Right forelimb (tissue), 1 donor: ENCODE data around the gene AGAP3.

Experiments
- DNase-seq: peaks from one replicate; pipeline ENCODE4 v3.0.0-alpha.2; 2018

The AGAP3 gene

GRCh38 chr7:151168003-151168786, 81.9 kb downstream of the AGAP3 start:
- peak; percentile 55 for DNase-seq

GRCh38 chr7:151168787-151169162, 82.5 kb downstream of the AGAP3 start:
- DNase-seq: peak; percentile 34

DNA sequence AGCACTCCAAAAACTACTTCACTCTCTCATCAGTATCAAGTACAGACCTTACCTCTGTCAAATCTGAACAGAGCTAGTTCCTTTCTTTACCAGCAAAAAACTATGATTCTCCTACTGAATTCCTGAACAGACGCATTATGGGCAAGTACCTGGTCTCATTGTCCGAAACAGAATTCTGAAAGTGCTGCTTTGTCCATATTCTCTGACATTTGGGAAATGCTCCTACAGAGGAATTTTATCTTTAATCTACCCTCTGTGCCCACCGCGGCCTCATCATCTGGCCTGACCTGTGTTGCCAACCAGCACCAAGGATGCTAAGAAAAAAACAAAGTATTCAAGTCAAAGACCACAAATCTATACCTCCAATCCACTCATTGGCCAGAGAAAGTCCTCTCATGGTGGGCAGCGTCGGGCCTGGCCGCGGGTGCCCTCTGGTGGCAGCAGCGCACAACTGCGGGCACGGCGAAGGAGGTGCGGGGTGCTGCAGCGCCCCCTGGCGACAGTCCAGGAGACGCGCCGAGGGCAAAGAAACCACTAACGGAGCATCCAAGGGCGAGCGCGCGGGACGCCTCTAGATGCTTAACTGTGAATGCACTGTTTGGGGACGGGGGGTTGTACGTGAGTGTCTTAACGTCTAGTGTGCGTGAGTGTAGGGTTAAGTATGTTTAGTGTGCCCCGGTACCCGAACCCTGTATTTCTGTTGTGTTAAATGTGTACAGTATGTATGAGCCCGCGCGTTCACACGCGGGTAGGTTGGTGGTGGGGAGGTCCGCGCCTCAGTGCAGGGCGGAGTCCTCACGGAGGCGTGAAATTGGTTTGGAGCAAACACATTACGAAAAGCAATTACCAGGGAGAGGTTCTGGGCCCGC, 86.2 kb downstream of the AGAP3 start:
- peak; percentile 90 for DNase-seq

GRCh38 chr7:151173386-151174245, 87.3 kb downstream of the AGAP3 start:
- no peak for DNase-seq

- DNase-seq: no peak
Observed at GRCh38 chr7:151174246-151175046, 88.2 kb downstream of the AGAP3 start.

GRCh38 chr7:151175047-151175792, 88.9 kb downstream of the AGAP3 start:
- no peak for DNase-seq

DNA sequence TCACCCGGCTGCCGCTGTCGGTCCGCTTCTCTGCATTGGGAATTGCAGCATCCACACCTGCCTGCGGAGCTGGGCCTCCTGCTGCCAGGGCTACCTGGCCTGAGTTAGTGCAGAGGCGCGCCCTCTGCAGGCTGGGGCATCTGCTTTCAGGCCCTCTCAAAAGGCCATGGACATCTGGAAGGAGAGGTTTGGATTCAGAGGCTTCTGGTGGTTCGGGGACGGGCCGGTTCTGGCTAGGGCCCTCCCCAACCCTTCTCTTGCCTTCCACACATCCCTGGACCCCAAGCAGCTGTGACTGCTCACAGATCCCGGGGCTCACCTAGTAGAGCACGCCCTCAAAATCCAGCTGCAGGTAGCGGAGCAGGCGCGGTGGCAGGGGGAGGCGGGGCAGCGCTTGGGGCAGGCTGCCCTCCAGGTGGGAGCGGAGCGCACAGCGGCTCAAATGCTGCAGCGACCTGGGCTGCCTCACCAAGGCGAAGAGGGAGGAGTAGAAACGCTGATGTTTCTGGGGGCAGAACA, 89.6 kb downstream of the AGAP3 start:
- DNase-seq: no peak

- no peak for DNase-seq
Observed at GRCh38 chr7:151176401-151176800, 90.1 kb downstream of the AGAP3 start.

- no peak for DNase-seq
Observed at GRCh38 chr7:151177310-151177709, 91.0 kb downstream of the AGAP3 start.

DNA sequence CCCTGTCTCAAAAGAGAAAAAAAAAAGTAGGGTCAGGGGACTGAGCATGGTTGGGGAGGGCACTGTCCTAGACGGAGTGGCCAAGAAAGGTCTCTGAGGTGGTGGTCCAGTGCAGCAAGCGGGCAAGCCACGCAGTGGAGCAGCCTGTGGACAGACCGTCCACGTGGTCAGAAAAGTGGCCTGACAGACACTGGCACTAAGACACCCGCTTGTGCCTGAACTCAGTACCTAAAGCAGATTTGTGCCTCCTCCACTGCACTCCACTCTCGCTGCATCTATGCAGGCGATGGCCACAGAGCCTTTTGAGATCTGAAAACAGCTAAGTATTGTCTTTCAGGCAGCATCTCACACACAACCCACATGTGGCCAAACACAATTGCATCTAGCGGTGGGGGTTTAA, 92.0 kb downstream of the AGAP3 start:
- no peak for DNase-seq

DNA sequence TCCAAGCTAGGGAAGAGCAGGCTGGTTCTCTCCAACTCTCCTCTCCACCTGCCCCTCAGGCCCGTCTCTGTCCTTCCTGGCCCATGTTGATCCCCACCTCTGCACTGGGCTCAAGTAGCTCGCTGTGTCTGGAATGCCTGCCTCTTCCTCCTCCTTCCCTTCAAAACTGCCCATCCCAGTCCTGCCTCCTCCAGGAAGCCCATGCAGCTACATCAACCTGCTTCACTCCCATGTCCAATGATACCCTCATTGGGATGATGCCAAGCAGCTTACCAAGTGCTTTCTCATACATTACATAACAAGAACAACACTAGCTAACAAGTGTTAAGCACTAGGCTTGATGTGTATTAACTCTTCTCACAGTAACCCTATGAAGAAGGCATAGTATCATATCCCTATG, 92.6 kb downstream of the AGAP3 start:
- no peak for DNase-seq

DNA sequence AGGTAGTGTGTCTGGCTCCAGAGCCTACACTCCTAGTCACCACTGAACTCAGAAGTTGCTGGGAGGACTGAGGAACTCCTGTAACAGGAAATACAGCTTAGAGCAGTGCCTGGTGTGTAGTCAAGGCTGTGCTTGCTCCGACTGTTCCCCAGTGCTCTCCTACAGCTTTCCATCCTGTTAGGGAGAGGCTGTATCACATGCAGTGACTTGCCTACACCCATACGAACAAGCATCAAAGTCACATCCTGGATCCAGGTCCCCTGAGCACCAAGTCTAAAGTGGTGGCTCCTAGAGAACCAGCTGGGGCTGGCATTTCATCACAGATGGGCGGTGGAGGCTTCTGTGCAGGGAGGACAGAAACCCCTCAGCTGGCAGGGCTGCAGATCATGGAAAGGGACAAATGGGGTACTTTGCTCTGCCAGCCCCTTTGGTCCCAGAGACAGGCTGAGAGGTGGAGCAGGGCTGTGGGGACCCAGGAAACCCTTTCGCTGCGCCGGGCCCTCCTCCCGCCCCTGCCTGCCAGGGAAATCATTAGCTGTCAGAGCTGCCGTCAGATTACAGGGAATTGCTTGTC, 93.1 kb downstream of the AGAP3 start:
- DNase-seq: no peak

DNA sequence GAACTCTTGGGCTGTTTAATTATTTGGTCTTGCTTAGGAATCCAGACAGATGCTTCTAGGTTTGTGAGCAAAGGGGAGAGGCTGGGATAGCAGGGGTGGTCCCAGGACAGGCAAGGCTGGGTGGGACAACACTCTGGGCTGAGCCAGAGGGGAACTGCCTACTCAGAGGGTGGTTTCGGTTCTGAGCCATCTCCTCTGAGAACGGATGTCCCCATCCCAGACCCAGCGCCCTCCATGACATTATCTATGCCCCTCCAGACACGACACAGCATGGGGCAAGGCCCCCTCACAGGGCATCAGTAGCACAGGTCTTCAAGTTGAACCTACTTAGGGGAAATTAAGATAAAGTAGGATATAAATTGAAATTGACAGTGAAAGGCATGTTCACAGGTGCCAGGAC, 93.7 kb downstream of the AGAP3 start:
- no peak for DNase-seq

- peak; percentile 52 for DNase-seq
Observed at GRCh38 chr7:151181011-151181431, 94.7 kb downstream of the AGAP3 start.

- DNase-seq: no peak
Observed at GRCh38 chr7:151185762-151186639, 99.7 kb downstream of the AGAP3 start.

GRCh38 chr7:151186640-151187408, 100.5 kb downstream of the AGAP3 start, which contains the start of gene ASB10:
ASB10 (minus strand) TSS chr7:151187250; CDS start chr7:151187130, 120 bp downstream.
- DNase-seq: no peak

DNA sequence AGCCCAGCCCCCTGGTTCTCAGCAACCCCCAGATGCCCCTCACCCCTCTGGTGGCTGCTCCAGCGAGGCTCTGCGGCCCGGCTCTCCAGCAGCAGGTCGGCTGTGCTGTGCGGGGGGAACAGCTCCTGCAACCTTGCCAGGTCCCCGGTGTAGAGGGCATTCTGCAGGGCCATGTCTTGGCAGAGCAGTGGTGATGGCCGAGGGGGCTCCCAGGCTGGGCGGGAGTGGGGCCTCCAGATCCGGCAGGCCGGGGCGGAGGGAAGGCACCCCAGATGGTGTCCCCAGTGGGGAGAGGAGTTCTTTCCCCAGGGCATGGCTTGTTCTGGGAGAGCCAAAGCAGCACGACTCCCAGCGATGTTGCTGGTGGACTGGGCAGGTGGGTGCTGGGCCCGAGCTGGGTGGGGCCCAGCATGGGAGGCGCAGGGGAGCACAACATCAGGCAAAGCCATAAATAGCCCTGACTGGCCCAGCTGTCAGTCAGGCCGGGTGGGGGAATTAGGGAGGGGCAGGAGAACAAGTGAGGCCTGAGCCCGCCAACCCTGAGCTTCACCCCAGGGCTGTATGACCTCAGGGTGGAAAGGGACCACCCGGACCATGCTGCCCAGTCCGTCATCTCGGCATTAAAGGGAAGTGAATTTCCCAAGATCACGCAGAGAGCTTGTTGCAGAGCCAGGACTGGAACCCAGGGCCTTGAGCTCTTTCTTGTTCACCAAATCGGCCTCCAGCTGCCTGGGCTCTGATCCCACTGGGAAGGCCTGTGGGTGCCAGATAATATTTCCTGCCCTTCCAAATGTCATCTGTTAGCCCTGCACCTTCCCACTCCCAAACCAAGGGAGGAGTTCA, 101.4 kb downstream of the AGAP3 start:
- no peak for DNase-seq

DNA sequence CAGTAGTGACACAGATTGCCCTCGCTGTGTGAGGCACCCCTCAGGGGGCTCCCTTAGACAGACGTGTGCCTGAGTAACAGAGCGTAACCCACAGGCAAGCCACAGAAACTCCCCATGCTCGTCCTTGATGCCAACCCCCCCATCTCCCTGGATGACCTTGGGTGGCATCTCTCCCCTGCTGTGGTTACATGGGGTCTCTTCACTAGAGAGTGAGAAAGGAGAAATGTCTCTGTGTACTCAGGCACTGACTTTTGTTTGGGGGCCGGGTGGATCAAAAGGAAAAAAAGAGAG, 101.9 kb downstream of the AGAP3 start:
- DNase-seq: no peak
